ENCODE data around the gene ADORA1.

Gene ADORA1

DNA sequence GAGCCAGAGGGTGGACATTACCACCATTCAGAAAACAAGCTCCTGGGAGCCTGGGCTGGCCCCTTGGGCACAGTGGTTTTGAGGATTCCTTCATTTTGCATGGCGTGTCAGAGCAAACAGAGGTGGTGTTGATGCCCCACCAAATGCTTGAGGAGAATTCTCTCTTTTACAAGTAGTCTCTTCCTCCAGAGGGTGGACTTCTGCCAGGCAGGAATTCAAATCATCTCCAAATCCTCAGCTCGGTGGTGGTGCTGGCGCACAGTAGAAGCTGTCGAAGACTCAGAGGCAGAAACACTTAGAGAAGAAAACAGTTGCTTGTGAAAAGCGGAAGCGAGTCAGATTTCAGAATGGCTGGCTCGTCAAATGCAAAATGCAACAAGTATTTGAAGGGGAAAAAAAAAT, 62.4 kb downstream of the ADORA1 start:
- TF ChIP-seq TAF1 (IDR thresholded peaks at IDR 0.05; ENCODE audit: borderline replicate concordance, insufficient read depth, low read length) = no peak
- TF ChIP-seq POLR2AphosphoS5 (IDR thresholded peaks at IDR 0.05; ENCODE audit: low read depth, low read length) = no peak
- no peak for TF ChIP-seq FOXP2 (optimal IDR thresholded peaks at IDR 0.05; ENCODE audit: borderline replicate concordance, extremely low read depth, extremely low read length, insufficient read depth)
- TF ChIP-seq, protein P1, sequence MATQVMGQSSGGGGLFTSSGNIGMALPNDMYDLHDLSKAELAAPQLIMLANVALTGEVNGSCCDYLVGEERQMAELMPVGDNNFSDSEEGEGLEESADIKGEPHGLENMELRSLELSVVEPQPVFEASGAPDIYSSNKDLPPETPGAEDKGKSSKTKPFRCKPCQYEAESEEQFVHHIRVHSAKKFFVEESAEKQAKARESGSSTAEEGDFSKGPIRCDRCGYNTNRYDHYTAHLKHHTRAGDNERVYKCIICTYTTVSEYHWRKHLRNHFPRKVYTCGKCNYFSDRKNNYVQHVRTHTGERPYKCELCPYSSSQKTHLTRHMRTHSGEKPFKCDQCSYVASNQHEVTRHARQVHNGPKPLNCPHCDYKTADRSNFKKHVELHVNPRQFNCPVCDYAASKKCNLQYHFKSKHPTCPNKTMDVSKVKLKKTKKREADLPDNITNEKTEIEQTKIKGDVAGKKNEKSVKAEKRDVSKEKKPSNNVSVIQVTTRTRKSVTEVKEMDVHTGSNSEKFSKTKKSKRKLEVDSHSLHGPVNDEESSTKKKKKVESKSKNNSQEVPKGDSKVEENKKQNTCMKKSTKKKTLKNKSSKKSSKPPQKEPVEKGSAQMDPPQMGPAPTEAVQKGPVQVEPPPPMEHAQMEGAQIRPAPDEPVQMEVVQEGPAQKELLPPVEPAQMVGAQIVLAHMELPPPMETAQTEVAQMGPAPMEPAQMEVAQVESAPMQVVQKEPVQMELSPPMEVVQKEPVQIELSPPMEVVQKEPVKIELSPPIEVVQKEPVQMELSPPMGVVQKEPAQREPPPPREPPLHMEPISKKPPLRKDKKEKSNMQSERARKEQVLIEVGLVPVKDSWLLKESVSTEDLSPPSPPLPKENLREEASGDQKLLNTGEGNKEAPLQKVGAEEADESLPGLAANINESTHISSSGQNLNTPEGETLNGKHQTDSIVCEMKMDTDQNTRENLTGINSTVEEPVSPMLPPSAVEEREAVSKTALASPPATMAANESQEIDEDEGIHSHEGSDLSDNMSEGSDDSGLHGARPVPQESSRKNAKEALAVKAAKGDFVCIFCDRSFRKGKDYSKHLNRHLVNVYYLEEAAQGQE (IDR thresholded peaks at IDR 0.05; ENCODE audit: insufficient read depth in 1 of 2, low read depth in 2 of 2, low read length in 2 of 2) = no peak
- no peak for TF ChIP-seq SIN3A (IDR thresholded peaks at IDR 0.05; ENCODE audit: borderline replicate concordance, insufficient read depth, low read length)

DNA sequence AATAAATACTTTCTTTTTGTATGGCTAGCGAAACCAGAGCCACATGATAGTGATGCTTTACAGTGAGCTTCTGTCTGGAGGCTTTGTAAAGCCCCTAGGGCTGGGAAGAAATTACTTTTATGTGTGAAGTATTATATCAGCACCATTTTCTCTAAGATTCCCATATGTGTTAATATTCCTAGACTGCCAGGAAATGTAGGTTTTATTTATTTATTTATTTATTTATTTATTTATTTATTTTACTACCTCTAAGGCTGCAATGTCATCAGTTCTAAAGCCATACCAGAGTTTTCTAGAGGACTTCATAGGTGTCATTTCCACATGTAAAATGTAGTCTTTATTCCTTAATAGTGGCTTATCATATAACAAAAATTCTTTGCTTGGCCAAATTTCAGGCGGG, 63.4 kb downstream of the ADORA1 start:
- TF ChIP-seq, protein P1 (IDR thresholded peaks at IDR 0.05; ENCODE audit: insufficient read depth in 1 of 2, low read depth in 2 of 2, low read length in 2 of 2) = no peak
- TF ChIP-seq SIN3A (IDR thresholded peaks at IDR 0.05; ENCODE audit: borderline replicate concordance, insufficient read depth, low read length) (no peak), FOXP2 (optimal IDR thresholded peaks at IDR 0.05; ENCODE audit: borderline replicate concordance, extremely low read depth, extremely low read length, insufficient read depth) (no peak), TAF1 (IDR thresholded peaks at IDR 0.05; ENCODE audit: borderline replicate concordance, insufficient read depth, low read length) (no peak), POLR2AphosphoS5 (IDR thresholded peaks at IDR 0.05; ENCODE audit: low read depth, low read length) (no peak)

DNA sequence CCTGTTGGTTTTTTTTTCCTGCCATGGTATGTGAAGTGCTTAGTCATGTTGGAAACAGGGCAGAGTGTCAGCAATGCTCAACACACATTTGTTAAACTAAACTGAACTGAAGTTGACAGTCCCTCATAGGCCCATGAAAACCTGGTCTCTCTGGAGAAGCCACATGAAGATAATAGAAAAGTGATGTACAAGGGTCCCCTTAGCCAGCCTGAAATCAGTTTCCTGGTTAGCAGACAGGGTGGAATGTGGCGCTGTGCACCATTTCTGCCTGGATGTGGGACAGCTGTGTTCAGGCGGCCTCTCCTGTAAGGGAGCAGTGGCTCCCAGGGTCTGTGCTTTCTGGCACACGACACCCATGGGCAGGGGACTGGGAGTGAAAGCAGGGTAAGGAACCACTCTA, 68.8 kb downstream of the ADORA1 start:
- no peak for TF ChIP-seq TAF1 (IDR thresholded peaks at IDR 0.05; ENCODE audit: borderline replicate concordance, insufficient read depth, low read length)
- no peak for TF ChIP-seq POLR2AphosphoS5 (IDR thresholded peaks at IDR 0.05; ENCODE audit: low read depth, low read length)
- no peak for TF ChIP-seq FOXP2 (optimal IDR thresholded peaks at IDR 0.05; ENCODE audit: borderline replicate concordance, extremely low read depth, extremely low read length, insufficient read depth)
- TF ChIP-seq, protein P1 (IDR thresholded peaks at IDR 0.05; ENCODE audit: insufficient read depth in 1 of 2, low read depth in 2 of 2, low read length in 2 of 2) = no peak
- TF ChIP-seq SIN3A (IDR thresholded peaks at IDR 0.05; ENCODE audit: borderline replicate concordance, insufficient read depth, low read length) = no peak

DNA sequence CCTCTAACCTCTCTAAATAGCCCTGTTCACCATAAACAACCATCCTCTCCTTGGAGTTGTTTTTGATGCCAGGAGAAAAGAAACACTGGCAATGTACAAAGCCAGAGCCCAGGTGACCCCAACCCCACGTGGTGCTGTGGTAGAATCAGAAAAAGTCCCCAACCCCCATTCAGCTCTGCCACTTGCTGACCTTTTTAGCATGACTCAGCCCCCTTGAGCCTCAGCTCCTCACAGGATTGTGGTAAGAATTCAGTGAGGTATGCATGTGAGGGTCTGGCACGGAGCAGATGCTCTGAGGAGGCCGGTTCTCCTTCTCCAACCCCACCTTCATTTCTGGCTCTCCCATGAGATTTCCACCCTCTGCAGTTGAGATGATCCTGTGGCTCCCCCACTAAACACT, 70.1 kb downstream of the ADORA1 start:
- TF ChIP-seq, protein P1 (IDR thresholded peaks at IDR 0.05; ENCODE audit: insufficient read depth in 1 of 2, low read depth in 2 of 2, low read length in 2 of 2) = no peak
- TF ChIP-seq FOXP2 (optimal IDR thresholded peaks at IDR 0.05; ENCODE audit: borderline replicate concordance, extremely low read depth, extremely low read length, insufficient read depth) = no peak
- no peak for TF ChIP-seq SIN3A (IDR thresholded peaks at IDR 0.05; ENCODE audit: borderline replicate concordance, insufficient read depth, low read length)
- no peak for TF ChIP-seq TAF1 (IDR thresholded peaks at IDR 0.05; ENCODE audit: borderline replicate concordance, insufficient read depth, low read length)
- TF ChIP-seq POLR2AphosphoS5 (IDR thresholded peaks at IDR 0.05; ENCODE audit: low read depth, low read length) = no peak

DNA sequence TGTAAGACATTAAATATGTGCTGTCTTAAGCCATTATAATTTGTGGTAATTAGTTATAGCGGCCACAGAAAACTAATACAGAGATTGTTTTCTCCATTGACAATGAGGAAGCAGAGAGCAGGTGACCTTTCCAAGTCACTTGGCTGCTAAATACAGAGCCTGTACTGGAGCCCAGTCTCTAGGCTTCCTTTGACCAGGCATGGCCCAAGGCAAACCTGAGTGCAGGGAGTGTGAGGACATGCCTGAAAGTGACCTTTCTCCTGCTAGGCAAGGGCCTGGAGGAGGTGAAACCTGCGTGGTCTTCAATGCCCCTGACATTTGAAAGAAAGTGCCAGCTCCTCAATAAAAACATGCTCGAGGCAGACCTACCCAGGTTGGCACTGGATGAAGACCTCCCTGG, 71.5 kb downstream of the ADORA1 start:
- TF ChIP-seq FOXP2 (optimal IDR thresholded peaks at IDR 0.05; ENCODE audit: borderline replicate concordance, extremely low read depth, extremely low read length, insufficient read depth) (no peak), POLR2AphosphoS5 (IDR thresholded peaks at IDR 0.05; ENCODE audit: low read depth, low read length) (no peak), TAF1 (IDR thresholded peaks at IDR 0.05; ENCODE audit: borderline replicate concordance, insufficient read depth, low read length) (no peak), SIN3A (IDR thresholded peaks at IDR 0.05; ENCODE audit: borderline replicate concordance, insufficient read depth, low read length) (no peak)
- TF ChIP-seq, protein P1 (IDR thresholded peaks at IDR 0.05; ENCODE audit: insufficient read depth in 1 of 2, low read depth in 2 of 2, low read length in 2 of 2) = no peak

Measured in PFSK-1 (cell line).